Testis (tissue), 2 donors: ENCODE measurements around the gene FARP1.

Experiments used
- POLR2A ChIP-seq: fragments of 450-650 bp; IDR thresholded peaks from one replicate; pipeline ENCODE4 v1.6.1; 2017; ENCODE audit warnings: antibody characterized with exemption, mild to moderate bottlenecking, moderate library complexity
- TF ChIP-seq, protein P1 (sequence below), 3 experiments: fragments of 450-650 bp in 2 of 3; fragments of 200-600 bp in 1 of 3; sonication (generic) in 1 of 3; IDR thresholded peaks; one replicate each; pipeline ENCODE4 v1.5.1; 2016 to 2019; ENCODE audit warnings: antibody characterized with exemption in 3 of 3, mild to moderate bottlenecking in 2 of 3, moderate library complexity in 1 of 3

DNA sequence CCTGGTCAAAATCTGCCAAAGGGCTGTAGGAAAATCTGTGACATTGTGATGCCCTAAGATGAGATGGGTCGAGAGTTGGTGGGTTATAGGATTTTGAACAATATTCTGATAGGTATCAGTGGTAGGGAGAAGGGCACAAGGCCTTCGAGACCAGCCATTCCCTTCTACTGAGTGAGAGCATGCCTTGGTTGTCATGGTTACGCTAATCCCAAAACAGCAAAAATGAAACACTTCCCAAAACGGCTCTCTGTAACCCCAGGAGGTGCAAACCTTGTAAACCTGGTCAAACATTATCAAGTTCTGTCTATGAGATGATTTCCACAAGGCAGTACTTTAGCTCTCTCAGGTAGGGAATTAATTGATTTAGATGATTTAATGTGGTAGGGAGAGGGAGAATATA is 192.8 kb downstream of the FARP1 start:
- TF ChIP-seq, protein P1, sequence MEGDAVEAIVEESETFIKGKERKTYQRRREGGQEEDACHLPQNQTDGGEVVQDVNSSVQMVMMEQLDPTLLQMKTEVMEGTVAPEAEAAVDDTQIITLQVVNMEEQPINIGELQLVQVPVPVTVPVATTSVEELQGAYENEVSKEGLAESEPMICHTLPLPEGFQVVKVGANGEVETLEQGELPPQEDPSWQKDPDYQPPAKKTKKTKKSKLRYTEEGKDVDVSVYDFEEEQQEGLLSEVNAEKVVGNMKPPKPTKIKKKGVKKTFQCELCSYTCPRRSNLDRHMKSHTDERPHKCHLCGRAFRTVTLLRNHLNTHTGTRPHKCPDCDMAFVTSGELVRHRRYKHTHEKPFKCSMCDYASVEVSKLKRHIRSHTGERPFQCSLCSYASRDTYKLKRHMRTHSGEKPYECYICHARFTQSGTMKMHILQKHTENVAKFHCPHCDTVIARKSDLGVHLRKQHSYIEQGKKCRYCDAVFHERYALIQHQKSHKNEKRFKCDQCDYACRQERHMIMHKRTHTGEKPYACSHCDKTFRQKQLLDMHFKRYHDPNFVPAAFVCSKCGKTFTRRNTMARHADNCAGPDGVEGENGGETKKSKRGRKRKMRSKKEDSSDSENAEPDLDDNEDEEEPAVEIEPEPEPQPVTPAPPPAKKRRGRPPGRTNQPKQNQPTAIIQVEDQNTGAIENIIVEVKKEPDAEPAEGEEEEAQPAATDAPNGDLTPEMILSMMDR (IDR thresholded peaks at IDR 0.05) = no peak
- TF ChIP-seq POLR2A = no peak
